GM23338 (cell line): Measurements from ENCODE around the gene PLIN5. TPM values are rescaled to one million over a fixed set of nuclear protein-coding genes. Genes with fewer than 3 reads are reported as not detected.

ENCODE experiments used
- ATAC-seq: fragments of 200-7000 bp; cut with Tn5 transposase; 3 replicates; pipeline ENCODE4 v1.9.1; 2020
- DNase-seq: peaks from one replicate; pipeline ENCODE4 v3.0.0-alpha.2; 2015; ENCODE audit warnings: low spot score
- H2AFZ ChIP-seq: fragments of 200-600 bp; sonication (generic); 2 replicates; pipeline ENCODE4 v1.8.0; 2016; ENCODE audit warnings: antibody characterized with exemption, mild to moderate bottlenecking, moderate library complexity
- H3F3A ChIP-seq: fragments of 200-600 bp; sonication (generic); replicated peaks from 2 replicates; pipeline ENCODE4 v1.8.0; 2017; ENCODE audit warnings: antibody characterized with exemption, mixed run types, low read depth
- H3K27ac ChIP-seq: fragments of 200-600 bp; sonication (generic); 2 replicates; pipeline ENCODE4 v1.6.1; 2016; ENCODE audit warnings: low read depth
- H3K27me3 ChIP-seq: fragments of 200-600 bp; sonication (generic); 2 replicates; pipeline ENCODE4 v1.8.0; 2016; ENCODE audit warnings: mild to moderate bottlenecking, mixed run types, moderate library complexity; ENCODE audit not compliant: insufficient read depth
- H3K36me3 ChIP-seq: fragments of 200-600 bp; sonication (generic); 2 replicates; pipeline ENCODE4 v1.8.0; 2016; ENCODE audit warnings: mild to moderate bottlenecking; ENCODE audit not compliant: insufficient read depth
- H3K4me1 ChIP-seq: fragments of 200-600 bp; sonication (generic); 2 replicates; pipeline ENCODE4 v1.8.0; 2016; ENCODE audit warnings: mild to moderate bottlenecking, moderate library complexity; ENCODE audit not compliant: insufficient read depth
- H3K4me2 ChIP-seq: fragments of 200-600 bp; sonication (generic); 2 replicates; pipeline ENCODE4 v1.7.1; 2017; ENCODE audit warnings: mixed run types
- H3K4me3 ChIP-seq: fragments of 200-600 bp; sonication (generic); 2 replicates; pipeline ENCODE4 v1.6.1; 2016; ENCODE audit warnings: mixed run types
- H3K79me2 ChIP-seq: fragments of 200-600 bp; sonication (generic); replicated peaks from 2 replicates; pipeline ENCODE4 v1.8.0; 2017; ENCODE audit warnings: mild to moderate bottlenecking; ENCODE audit not compliant: insufficient read depth
- H3K9me2 ChIP-seq: fragments of 200-600 bp; sonication (generic); 2 replicates; pipeline ENCODE4 v1.8.0; 2017; ENCODE audit not compliant: insufficient read depth
- H4K20me1 ChIP-seq: fragments of 200-600 bp; sonication (generic); replicated peaks from 2 replicates; pipeline ENCODE4 v1.8.0; 2017; ENCODE audit warnings: mild to moderate bottlenecking; ENCODE audit not compliant: insufficient read depth
- H3K27ac Mint-ChIP-seq: 2 replicates; pipeline ENCODE4 v1.8.0; 2020; ENCODE audit warnings: inconsistent platforms, mild to moderate bottlenecking, moderate library complexity, mixed read lengths
- H3K27me3 Mint-ChIP-seq: 3 replicates; pipeline ENCODE4 v1.8.0; 2022; ENCODE audit warnings: low read depth, mild to moderate bottlenecking, moderate library complexity, mixed read lengths, inconsistent platforms; ENCODE audit not compliant: insufficient read depth, poor library complexity
- H3K36me3 Mint-ChIP-seq: 3 replicates; pipeline ENCODE4 v1.8.0; 2021; ENCODE audit warnings: low read depth, mild to moderate bottlenecking, inconsistent platforms, moderate library complexity, mixed read lengths
- H3K4me1 Mint-ChIP-seq: 3 replicates; pipeline ENCODE4 v1.8.0; 2020; ENCODE audit warnings: mild to moderate bottlenecking, inconsistent platforms, mixed read lengths
- H3K4me3 Mint-ChIP-seq: 3 replicates; pipeline ENCODE4 v1.8.0; 2021; ENCODE audit warnings: moderate library complexity, mild to moderate bottlenecking, inconsistent platforms, mixed read lengths
- H3K9me3 Mint-ChIP-seq: 3 replicates; pipeline ENCODE4 v1.8.0; 2020; ENCODE audit warnings: moderate library complexity, mild to moderate bottlenecking, inconsistent platforms, mixed read lengths
- CREB1 ChIP-seq: fragments of 250-450 bp; sonication (Bioruptor Pico); IDR thresholded peaks from 2 replicates; pipeline ENCODE4 v1.5.0; 2020; ENCODE audit warnings: low read depth, mild to moderate bottlenecking, moderate library complexity
- ETS1 ChIP-seq: IDR thresholded peaks from 2 replicates; pipeline ENCODE4 v1.6.1; 2016; ENCODE audit warnings: antibody characterized with exemption
- STAT1 ChIP-seq: IDR thresholded peaks from one replicate; pipeline ENCODE4 v1.6.1; 2016; ENCODE audit warnings: antibody characterized with exemption; ENCODE audit not compliant: unreplicated experiment
- ZNF462 ChIP-seq: fragments of 250-450 bp; sonication (Bioruptor Pico); IDR thresholded peaks from 2 replicates; pipeline ENCODE4 v1.5.0; 2020; ENCODE audit warnings: mild to moderate bottlenecking, moderate library complexity
- polyA plus RNA-seq: library from polyadenylated mRNA; unstranded; fragments of >200 nt; fragmentation: Nextera tagmentation; extraction: Ambion mirVana; gene quantifications from 2 replicates; pipeline ENCODE4 v1.2.1, GENCODE V29; 2016
- total RNA-seq: library from RNA; depleted of rRNA; stranded (reverse); fragments of >200 nt; shearing (Covaris generic); gene quantifications from 2 replicates; pipeline ENCODE4 v1.2.3, GENCODE V29; 2014

PLIN5 gene
- total and polyA plus RNA-seq, 2 experiments from 2014 or later: 1.9 to 3.5 TPM

- TF ChIP-seq ZNF462 (no peak), CREB1 (CRISPR knock-in tag) (no peak), STAT1 (no peak)
Observed at GRCh38 chr19:4516199-4516938, 18.7 kb downstream of the PLIN5 start (continued).

GRCh38 chr19:4515732-4516131, 19.3 kb downstream of the PLIN5 start:
- H3K9me3 Mint-ChIP-seq: peaks cover 3% of the 10 kb centered on the region; the same call in 2 of the 3 replicates
- H3K79me2 ChIP-seq: no peaks in the 10 kb centered on the region
- no peak overlapping the region for H3K4me3 Mint-ChIP-seq
- peaks cover 39% of the 10 kb centered on the region; the same call in 1 of the 2 replicates for H3K27me3 ChIP-seq
- H3F3A ChIP-seq: no peaks in the 10 kb centered on the region
- H3K9me2 ChIP-seq: no peaks in the 10 kb centered on the region
- no peaks in the 10 kb centered on the region for H3K4me1 ChIP-seq
- H4K20me1 ChIP-seq: no peaks in the 10 kb centered on the region
- no peak overlapping the region for H2AFZ ChIP-seq
- no peak overlapping the region for H3K27ac Mint-ChIP-seq
- peaks cover 4% of the 10 kb centered on the region for H3K4me1 Mint-ChIP-seq
- H3K4me2 ChIP-seq: no peak overlapping the region
- no peaks in the 10 kb centered on the region for H3K36me3 ChIP-seq
- TF ChIP-seq STAT1: no peak
- TF ChIP-seq ETS1: no peak
- peaks cover 2% of the 10 kb centered on the region; the same call in 1 of the 3 replicates for H3K36me3 Mint-ChIP-seq
- no peak overlapping the region for H3K4me3 ChIP-seq
- peaks cover 50% of the 10 kb centered on the region for H3K27me3 Mint-ChIP-seq
- DNase-seq: no peak
- H3K27ac ChIP-seq: no peak overlapping the region
- ATAC-seq: no peak
